OCI-LY1 (cell line): ENCODE data around the gene SLAMF1.

Experiments
- H2AFZ ChIP-seq: fragments of 200-600 bp; sonication (generic), shearing (Covaris generic); 2 replicates; pipeline ENCODE4 v1.6.0; 2014; ENCODE audit warnings: antibody characterized with exemption, mild to moderate bottlenecking, low read length
- H3F3A ChIP-seq: fragments of 200-600 bp; sonication (generic), shearing (Covaris generic); 2 replicates; pipeline ENCODE4 v1.6.0; 2014; ENCODE audit warnings: mild to moderate bottlenecking, antibody characterized with exemption, low read length, moderate library complexity; ENCODE audit not compliant: insufficient read depth
- H3K27ac ChIP-seq: fragments of 200-600 bp; sonication (generic); 2 replicates; pipeline ENCODE4 v1.5.1; 2014; ENCODE audit warnings: low read length, mixed run types, mild to moderate bottlenecking, low read depth; ENCODE audit not compliant: poor library complexity, severe bottlenecking
- H3K27me3 ChIP-seq: fragments of 200-600 bp; sonication (generic); 2 replicates; pipeline ENCODE4 v1.6.0; 2014; ENCODE audit warnings: antibody characterized with exemption, mild to moderate bottlenecking, low read length, moderate library complexity; ENCODE audit not compliant: insufficient read depth
- H3K36me3 ChIP-seq: fragments of 200-600 bp; sonication (generic); 2 replicates; pipeline ENCODE4 v1.6.1; 2014; ENCODE audit warnings: mild to moderate bottlenecking, antibody characterized with exemption, low read length, moderate library complexity, mixed read lengths; ENCODE audit not compliant: insufficient read depth
- H3K4me1 ChIP-seq: fragments of 200-600 bp; sonication (generic); 2 replicates; pipeline ENCODE4 v1.5.1; 2014; ENCODE audit warnings: mild to moderate bottlenecking, low read length, moderate library complexity; ENCODE audit not compliant: insufficient read depth, severe bottlenecking
- H3K4me2 ChIP-seq: fragments of 200-600 bp; sonication (generic), shearing (Covaris generic); 2 replicates; pipeline ENCODE4 v1.6.1; 2014; ENCODE audit warnings: low read length
- H3K4me3 ChIP-seq: fragments of 200-600 bp; sonication (generic); 2 replicates; pipeline ENCODE4 v1.5.1; 2014; ENCODE audit warnings: low read length, low read depth, mild to moderate bottlenecking, mixed read lengths; ENCODE audit not compliant: poor library complexity, severe bottlenecking
- H3K79me2 ChIP-seq: fragments of 200-600 bp; shearing (Covaris generic); 2 replicates; pipeline ENCODE4 v1.6.1; 2016; ENCODE audit warnings: mixed run types, low read length, mixed read lengths; ENCODE audit not compliant: insufficient read depth
- H3K9ac ChIP-seq: fragments of 200-600 bp; sonication (generic), shearing (Covaris generic); 2 replicates; pipeline ENCODE4 v1.6.1; 2014; ENCODE audit warnings: mild to moderate bottlenecking, low read length, mixed read lengths
- H3K9me2 ChIP-seq: fragments of 200-600 bp; sonication (generic), shearing (Covaris generic); 2 replicates; pipeline ENCODE4 v1.6.1; 2014; ENCODE audit warnings: low read depth, mild to moderate bottlenecking, low read length, mixed read lengths
- H3K9me3 ChIP-seq: fragments of 200-600 bp; shearing (Covaris generic); 2 replicates; pipeline ENCODE4 v1.6.1; 2014; ENCODE audit warnings: low read length, mixed read lengths
- H4K20me1 ChIP-seq: fragments of 200-600 bp; sonication (generic), shearing (Covaris generic); 2 replicates; pipeline ENCODE4 v1.6.0; 2016; ENCODE audit warnings: mild to moderate bottlenecking, low read length; ENCODE audit not compliant: insufficient read depth
- EZH2 ChIP-seq: fragments of 200-600 bp; sonication (generic), shearing (Covaris generic); IDR thresholded peaks from 2 replicates; pipeline ENCODE4 v1.8.0; 2017; ENCODE audit warnings: borderline replicate concordance, mixed run types, mild to moderate bottlenecking, antibody characterized with exemption, low read length, moderate library complexity, mixed read lengths
- TF ChIP-seq, protein P1 (sequence below): fragments of 200-600 bp; sonication (generic), shearing (Covaris generic); IDR thresholded peaks from 2 replicates; pipeline ENCODE4 v1.5.1; 2017; ENCODE audit warnings: mild to moderate bottlenecking, antibody characterized with exemption, low read length, moderate library complexity, mixed read lengths

SLAMF1 gene

DNA sequence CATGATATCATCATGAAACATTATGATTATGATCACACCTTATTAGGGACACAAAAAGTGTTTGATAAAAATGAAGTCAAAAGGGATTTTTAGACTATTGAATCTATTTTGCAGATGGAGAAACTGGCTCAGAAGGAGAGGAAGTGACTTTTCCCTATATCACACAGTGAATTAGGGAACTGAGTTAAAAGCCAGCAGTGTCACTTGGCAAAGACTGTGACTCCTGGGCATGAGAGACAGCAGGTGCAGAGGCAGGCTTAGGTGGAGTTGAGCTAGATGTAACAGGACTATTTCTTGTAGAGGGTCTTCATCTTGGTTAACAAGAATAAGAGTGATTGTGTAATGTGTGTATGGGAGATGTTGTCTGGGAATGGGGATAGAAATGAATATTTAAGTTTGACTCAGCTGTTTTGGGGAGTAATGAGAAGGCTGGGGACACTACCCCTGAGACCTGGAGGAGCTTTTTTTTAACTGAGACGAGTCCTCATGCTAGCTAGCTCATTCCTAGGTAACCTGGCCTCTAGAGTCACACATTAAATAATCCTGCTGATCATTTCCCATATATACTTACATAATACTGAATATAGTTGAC lies 66.5 kb downstream of the SLAMF1 start:
- H3K4me3 ChIP-seq = no peak overlapping the region
- H3K27me3 ChIP-seq = no peaks in the 10 kb centered on the region
- no peaks in the 10 kb centered on the region for H3K9me2 ChIP-seq
- H2AFZ ChIP-seq = no peak overlapping the region
- H3K9ac ChIP-seq = no peak overlapping the region
- no peak overlapping the region for H3K4me2 ChIP-seq
- H3K27ac ChIP-seq = no peak overlapping the region
- no peaks in the 10 kb centered on the region for H3F3A ChIP-seq
- H4K20me1 ChIP-seq = no peaks in the 10 kb centered on the region
- no peaks in the 10 kb centered on the region for H3K9me3 ChIP-seq
- TF ChIP-seq, protein P1, sequence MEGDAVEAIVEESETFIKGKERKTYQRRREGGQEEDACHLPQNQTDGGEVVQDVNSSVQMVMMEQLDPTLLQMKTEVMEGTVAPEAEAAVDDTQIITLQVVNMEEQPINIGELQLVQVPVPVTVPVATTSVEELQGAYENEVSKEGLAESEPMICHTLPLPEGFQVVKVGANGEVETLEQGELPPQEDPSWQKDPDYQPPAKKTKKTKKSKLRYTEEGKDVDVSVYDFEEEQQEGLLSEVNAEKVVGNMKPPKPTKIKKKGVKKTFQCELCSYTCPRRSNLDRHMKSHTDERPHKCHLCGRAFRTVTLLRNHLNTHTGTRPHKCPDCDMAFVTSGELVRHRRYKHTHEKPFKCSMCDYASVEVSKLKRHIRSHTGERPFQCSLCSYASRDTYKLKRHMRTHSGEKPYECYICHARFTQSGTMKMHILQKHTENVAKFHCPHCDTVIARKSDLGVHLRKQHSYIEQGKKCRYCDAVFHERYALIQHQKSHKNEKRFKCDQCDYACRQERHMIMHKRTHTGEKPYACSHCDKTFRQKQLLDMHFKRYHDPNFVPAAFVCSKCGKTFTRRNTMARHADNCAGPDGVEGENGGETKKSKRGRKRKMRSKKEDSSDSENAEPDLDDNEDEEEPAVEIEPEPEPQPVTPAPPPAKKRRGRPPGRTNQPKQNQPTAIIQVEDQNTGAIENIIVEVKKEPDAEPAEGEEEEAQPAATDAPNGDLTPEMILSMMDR = no peak
- TF ChIP-seq EZH2 = no peak
- peaks cover 52% of the 10 kb centered on the region for H3K4me1 ChIP-seq
- no peaks in the 10 kb centered on the region for H3K36me3 ChIP-seq
- peaks cover 10% of the 10 kb centered on the region; the same call in 1 of the 2 replicates for H3K79me2 ChIP-seq

DNA sequence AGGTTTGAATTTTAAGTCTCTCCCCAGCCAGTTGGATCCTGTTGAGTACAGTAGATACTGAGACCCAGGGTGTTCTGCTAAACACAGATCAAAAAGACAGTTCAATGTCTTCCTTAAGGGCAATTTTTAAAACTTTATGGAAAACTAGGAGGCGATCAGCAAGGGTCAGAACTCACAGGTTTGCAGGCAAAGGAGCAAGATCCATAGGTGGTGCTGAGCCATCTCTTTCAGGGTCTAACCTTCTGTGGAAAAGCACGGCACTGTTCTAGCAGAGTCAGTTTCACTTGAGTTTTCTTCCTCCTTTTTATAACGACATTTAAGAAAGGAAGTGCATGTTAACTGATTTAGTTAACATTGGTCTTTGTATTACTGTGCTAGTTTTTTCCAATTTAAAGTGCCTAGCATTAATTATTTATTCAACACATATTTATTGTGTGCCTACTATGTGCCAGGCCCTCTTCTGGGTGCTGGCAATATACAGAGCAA lies 67.6 kb downstream of the SLAMF1 start, which contains the start of gene CD84:
Gene CD84, minus strand, starts transcription at position 281 of the 486 bp plus-strand sequence. Its CDS starts 59 bp downstream, at position 222.
- Histone ChIP-seq H3K79me2 (peaks cover 10% of the 10 kb centered on the region; the same call in 1 of the 2 replicates), H3K9me3 (no peaks in the 10 kb centered on the region), H3K9ac (peak within 1 kb of the TSS; percentile 82), H3K36me3 (no peaks in the 10 kb centered on the region), H3K4me2 (peak within 1 kb of the TSS; percentile 87), H3K9me2 (no peaks in the 10 kb centered on the region), H3F3A (no peaks in the 10 kb centered on the region), H3K4me3 (peak within 1 kb of the TSS; percentile 67), H3K27ac (peak within 1 kb of the TSS; percentile 77), H2AFZ (peak within 1 kb of the TSS; percentile 3; the same call in 1 of the 2 replicates), H3K4me1 (peaks cover 62% of the 10 kb centered on the region), H3K27me3 (no peaks in the 10 kb centered on the region), H4K20me1 (no peaks in the 10 kb centered on the region)
- TF ChIP-seq, protein P1 = no peak
- TF ChIP-seq EZH2 = no peak

DNA sequence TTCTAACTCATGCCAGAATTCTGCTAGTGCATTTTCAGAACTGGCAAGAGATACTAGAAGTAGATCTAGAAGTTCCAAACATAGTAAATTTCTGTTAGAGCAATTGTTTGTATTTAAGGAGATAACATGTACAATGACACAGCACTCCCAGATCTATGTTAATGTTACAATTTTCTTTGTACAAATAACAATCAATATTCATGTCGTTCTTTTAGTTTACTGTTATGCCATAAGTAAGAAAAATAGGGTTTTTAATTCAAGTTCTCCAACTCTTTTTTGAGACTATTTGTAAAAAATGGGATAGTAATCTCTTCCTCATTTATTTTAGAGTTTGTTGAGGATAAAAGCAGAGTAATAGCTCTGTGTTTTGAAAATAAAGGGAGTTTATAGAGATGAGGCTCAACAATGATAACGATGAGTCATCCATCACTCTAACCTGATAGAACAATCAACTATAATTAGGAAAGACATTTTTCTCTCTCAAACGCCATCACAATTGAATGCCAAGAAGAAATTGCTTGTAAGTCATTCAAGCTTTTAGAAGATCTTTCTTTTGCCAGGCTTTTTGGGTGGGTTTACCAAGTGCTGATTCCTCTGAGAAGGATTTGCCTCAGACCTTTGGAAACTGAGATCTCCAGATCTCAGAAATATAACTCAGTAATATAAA lies 68.2 kb downstream of the SLAMF1 start:
- H3K4me3 ChIP-seq = peak overlapping the region; percentile 67
- H3K27me3 ChIP-seq = no peaks in the 10 kb centered on the region
- H3K4me2 ChIP-seq = peak overlapping the region; percentile 87
- peaks cover 63% of the 10 kb centered on the region for H3K4me1 ChIP-seq
- peaks cover 10% of the 10 kb centered on the region; the same call in 1 of the 2 replicates for H3K79me2 ChIP-seq
- H3K9me3 ChIP-seq = no peaks in the 10 kb centered on the region
- 0 out of 2 replicates have a peak overlapping the region, but pooled peaks have one; percentile 3 for H2AFZ ChIP-seq
- no peaks in the 10 kb centered on the region for H3K36me3 ChIP-seq
- H3F3A ChIP-seq = no peaks in the 10 kb centered on the region
- no peaks in the 10 kb centered on the region for H4K20me1 ChIP-seq
- peak overlapping the region; percentile 77 for H3K27ac ChIP-seq
- no peak for TF ChIP-seq EZH2
- TF ChIP-seq, protein P1 = no peak
- peak overlapping the region; percentile 82 for H3K9ac ChIP-seq
- H3K9me2 ChIP-seq = no peaks in the 10 kb centered on the region
